Activated B cell treated with CpG ODN at 0.5 μM for 24 hours (primary cell): ENCODE measurements around the gene CRTAC1. TPM values are rescaled to one million over a fixed set of nuclear protein-coding genes. Genes with fewer than 3 reads are reported as not detected.

Source experiments
- ATAC-seq: fragments of 200-7000 bp; cut with Tn5 transposase; one replicate; pipeline ENCODE4 v1.10.0; 2021; ENCODE audit warnings: low read depth, mild to moderate bottlenecking, moderate library complexity
- CTCF ChIA-PET: fragments of 350-600 bp; sonication (Branson Sonifier 250); formaldehyde crosslinking; loops from one replicate; lab custom pipeline; 2021; ENCODE audit warnings: antibody characterized with exemption; lab: Charles Lee
- POLR2A ChIA-PET: fragments of 350-600 bp; sonication (Branson Sonifier 250); formaldehyde crosslinking; loops from one replicate; lab custom pipeline; 2021; ENCODE audit warnings: antibody characterized with exemption; lab: Charles Lee
- DNase-seq: peaks from one replicate; pipeline ENCODE4 v3.0.0; 2022
- H3K27ac Mint-ChIP-seq: one replicate; pipeline ENCODE4 v1.8.0; 2020; ENCODE audit warnings: mixed read lengths
- H3K27me3 Mint-ChIP-seq: one replicate; pipeline ENCODE4 v1.8.0; 2021; ENCODE audit warnings: mixed read lengths
- H3K36me3 Mint-ChIP-seq: one replicate; pipeline ENCODE4 v1.8.0; 2021; ENCODE audit warnings: low read depth, mixed read lengths
- H3K4me1 Mint-ChIP-seq: one replicate; pipeline ENCODE4 v1.8.0; 2021; ENCODE audit warnings: mixed read lengths
- H3K4me3 Mint-ChIP-seq: one replicate; pipeline ENCODE4 v1.8.0; 2020; ENCODE audit warnings: mild to moderate bottlenecking, mixed read lengths
- H3K9me3 Mint-ChIP-seq: one replicate; pipeline ENCODE4 v1.8.0; 2020; ENCODE audit warnings: mixed read lengths
- CTCF ChIP-seq: fragments of 200-600 bp; IDR thresholded peaks from one replicate; pipeline ENCODE4 v1.8.0; 2022; ENCODE audit warnings: antibody characterized with exemption, mild to moderate bottlenecking
- intact Hi-C: fragments of 100-400 bp; cut with micrococcal nuclease; formaldehyde crosslinking; loops from one replicate; pipeline ENCODE4 v1.15.1; 2024
- total RNA-seq: library from RNA; stranded (reverse); gene quantifications from 2 replicates; pipeline ENCODE4 v1.2.3, GENCODE V29; 2022

Gene CRTAC1
- total RNA-seq, 1 donor from 2014 or later = not detected

GRCh38 chr10:97873569-97873968 lies 156.9 kb downstream of the CRTAC1 start:
- no peak overlapping the region for H3K4me3 Mint-ChIP-seq
- POLR2A ChIA-PET = no interaction called here
- peaks cover 27% of the 10 kb centered on the region for H3K27me3 Mint-ChIP-seq
- TF ChIP-seq CTCF = no peak
- no peaks in the 10 kb centered on the region for H3K9me3 Mint-ChIP-seq
- H3K36me3 Mint-ChIP-seq = no peaks in the 10 kb centered on the region
- CTCF ChIA-PET = no interaction called here
- intact Hi-C loops = no loop called here
- ATAC-seq = no peak
- H3K4me1 Mint-ChIP-seq = peaks cover 6% of the 10 kb centered on the region
- H3K27ac Mint-ChIP-seq = no peak overlapping the region
- DNase-seq = no peak

GRCh38 chr10:97870990-97871389 lies 159.4 kb downstream of the CRTAC1 start:
- Mint-ChIP-seq H3K4me1 (peaks cover 6% of the 10 kb centered on the region), H3K27ac (no peak overlapping the region), H3K9me3 (no peaks in the 10 kb centered on the region), H3K4me3 (no peak overlapping the region), H3K36me3 (no peaks in the 10 kb centered on the region), H3K27me3 (peaks cover 27% of the 10 kb centered on the region)
- intact Hi-C loops = no loop called here
- TF ChIP-seq CTCF = no peak
- POLR2A ChIA-PET = no interaction called here
- CTCF ChIA-PET = no interaction called here
- DNase-seq = no peak
- ATAC-seq = no peak

GRCh38 chr10:97869091-97870042 lies 161.1 kb downstream of the CRTAC1 start:
- Mint-ChIP-seq H3K9me3 (no peaks in the 10 kb centered on the region), H3K36me3 (no peaks in the 10 kb centered on the region), H3K4me3 (no peak overlapping the region), H3K27ac (no peak overlapping the region), H3K4me1 (peaks cover 6% of the 10 kb centered on the region), H3K27me3 (peaks cover 24% of the 10 kb centered on the region)
- intact Hi-C loops = loop anchor here (1.0 to 2.0 kb wide), 2 partner anchors 77 to 193 kb away; no protein-coding TSS in a partner anchor
- DNase-seq (no peak), ATAC-seq (peak; percentile 56)
- no peak for TF ChIP-seq CTCF
- POLR2A ChIA-PET = no interaction called here
- CTCF ChIA-PET = interaction anchor here (1.1 kb wide), 1 partner anchor 168 kb away, joined by 3 read pairs; no protein-coding TSS in a partner anchor

DNA sequence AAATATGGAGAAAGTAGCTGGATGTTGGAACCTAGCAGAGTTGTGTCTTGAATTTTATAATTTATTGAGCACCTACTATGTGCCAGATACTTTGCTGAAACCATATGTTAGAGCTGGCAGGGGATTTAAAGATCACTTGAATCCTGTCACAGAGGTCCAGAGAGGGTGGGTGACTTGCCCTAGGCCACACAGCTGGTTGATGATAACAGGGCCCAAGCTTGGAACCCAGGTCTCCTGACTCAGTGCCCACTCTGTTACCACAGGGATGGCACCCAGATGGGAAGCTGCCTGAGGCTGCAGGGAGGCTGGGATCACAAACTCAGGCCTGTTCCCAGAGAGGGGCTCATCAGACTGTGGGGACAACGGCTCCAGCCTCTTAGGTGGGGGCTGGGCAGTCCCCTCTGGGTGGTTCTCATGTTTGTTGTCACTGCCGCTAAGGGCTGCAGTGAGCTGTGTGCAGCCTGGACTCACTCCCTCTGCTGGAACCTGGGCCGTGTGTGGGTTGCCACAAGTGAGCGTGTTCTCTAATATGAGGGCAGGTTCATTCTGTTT lies 162.2 kb downstream of the CRTAC1 start:
- TF ChIP-seq CTCF = no peak
- DNase-seq = no peak
- Mint-ChIP-seq H3K4me1 (peaks cover 6% of the 10 kb centered on the region), H3K36me3 (no peaks in the 10 kb centered on the region), H3K27me3 (peaks cover 27% of the 10 kb centered on the region), H3K27ac (no peak overlapping the region), H3K4me3 (no peak overlapping the region), H3K9me3 (no peaks in the 10 kb centered on the region)
- ChIA-PET CTCF (no interaction called here), POLR2A (no interaction called here)
- intact Hi-C loops = loop anchor here (2.0 kb wide), 1 partner anchor 191 kb away; no protein-coding TSS in a partner anchor
- ATAC-seq = no peak

DNA sequence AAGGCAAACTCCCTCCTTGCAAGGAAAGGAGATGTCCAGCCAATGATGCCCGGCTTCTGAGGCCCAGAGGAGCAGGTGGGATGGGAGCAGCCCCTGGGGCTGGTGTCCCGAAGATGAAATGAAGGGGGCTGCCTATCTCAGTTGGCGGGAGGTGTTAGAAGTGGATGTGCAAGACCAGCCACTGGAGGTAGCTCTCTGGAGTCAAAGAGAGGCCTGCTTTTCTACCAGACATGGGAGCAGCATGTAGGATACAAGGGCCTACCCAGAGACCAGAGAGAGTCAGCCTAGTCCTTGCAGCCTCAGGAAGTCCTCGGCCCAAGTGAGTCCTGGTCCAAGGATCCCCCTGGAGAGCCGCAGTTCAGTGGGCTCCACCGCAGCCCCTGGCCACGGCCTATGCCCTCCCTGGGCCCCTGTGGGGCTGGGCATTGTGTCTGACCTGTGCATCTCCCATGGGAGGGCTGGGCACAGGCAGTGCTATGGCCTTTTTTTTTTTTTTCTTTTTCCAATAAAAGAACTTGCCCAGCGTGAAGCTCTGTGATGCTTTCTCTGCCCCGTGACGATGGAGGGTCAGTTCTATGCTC lies 163.1 kb downstream of the CRTAC1 start:
- ATAC-seq (no peak), DNase-seq (no peak)
- Mint-ChIP-seq H3K4me1 (peaks cover 6% of the 10 kb centered on the region), H3K36me3 (no peaks in the 10 kb centered on the region), H3K9me3 (no peaks in the 10 kb centered on the region), H3K4me3 (no peak overlapping the region), H3K27ac (no peak overlapping the region), H3K27me3 (peaks cover 23% of the 10 kb centered on the region)
- CTCF ChIA-PET = no interaction called here
- POLR2A ChIA-PET = no interaction called here
- intact Hi-C loops = no loop called here
- no peak for TF ChIP-seq CTCF
